ENCODE results near the gene PIR. TPM values are rescaled to one million over a fixed set of nuclear protein-coding genes. Genes with fewer than 3 reads are reported as not detected.

The PIR gene
- total and polyA plus RNA-seq, 9 of the 15 experiments (the other 6 are each of a cell fraction or from before 2014, with no cell fraction given), result 7.5 to 29.8 (median 11.5) TPM

DNA sequence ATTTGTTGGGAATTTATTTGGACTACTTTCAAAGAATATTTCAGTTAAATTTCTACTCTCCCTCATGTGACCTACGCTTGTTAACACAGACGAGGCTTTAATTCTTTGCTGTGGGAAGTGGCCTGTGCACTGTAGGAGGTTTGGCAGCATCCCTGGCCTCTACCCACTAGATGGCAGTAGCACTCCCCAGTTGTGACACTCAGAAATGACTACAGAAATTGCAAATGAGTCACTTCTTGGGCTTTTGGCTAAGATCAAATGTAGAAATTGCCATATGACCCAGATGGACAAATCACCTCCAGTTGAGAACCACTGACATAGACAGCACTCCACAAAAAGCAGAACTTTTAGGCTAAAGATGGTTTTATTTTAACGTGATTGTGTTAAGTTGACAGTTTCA is 22.1 kb downstream of the PIR start:
- H3K36me3 ChIP-seq (ENCODE audit: control insufficient read depth, insufficient read depth, low read length), result no peaks in the 10 kb centered on the region
- FAIRE-seq (peak; percentile 96), ATAC-seq (peak; percentile 98), DNase-seq (ENCODE audit: extremely low read depth in 1 of 4, low spot score in 3 of 4) (peak; percentile 38 to 81 (median 40))
- peak overlapping the region; percentile 57 for H2AFZ ChIP-seq (ENCODE audit: low read depth, low read length)
- no peak overlapping the region for H3K9ac ChIP-seq (ENCODE audit: insufficient read depth in 1 of 2, low read depth in 2 of 2, low read length in 2 of 2)
- CTCF ChIA-PET (ENCODE audit: low intra/inter-chr PET ratio), result interaction anchor here (0.5 to 4.3 kb wide), 5 partner anchors 26 to 666 kb away, joined by 3 to 36 read pairs (median 3); no protein-coding TSS in a partner anchor
- H4K20me1 ChIP-seq (replicated peaks; ENCODE audit: control insufficient read depth, insufficient read depth, low read length), result no peaks in the 10 kb centered on the region
- 9% methylated on average over 3 of the region's 3 CpGs for WGBS (ENCODE audit: insufficient coverage, low coverage, missing lambda C conversion rate)
- no peaks in the 10 kb centered on the region for H3K27me3 ChIP-seq (ENCODE audit: control insufficient read depth in 2 of 2, insufficient read depth in 2 of 2, low read length in 2 of 2)
- H3K4me3 ChIP-seq, result no peak overlapping the region
- H3K9me3 ChIP-seq (replicated peaks; ENCODE audit: control insufficient read depth, insufficient read depth, low read depth, low read length), result no peaks in the 10 kb centered on the region
- H3K27ac ChIP-seq (ENCODE audit: extremely low read depth, low read depth, low read length), result no peak overlapping the region
- no peak overlapping the region for H3K4me2 ChIP-seq (ENCODE audit: insufficient read depth, low read length)
- no peaks in the 10 kb centered on the region for H3K9me1 ChIP-seq (ENCODE audit: control insufficient read depth, insufficient read depth, low read length)
- intact Hi-C loops (cut with micrococcal nuclease), result loop anchor here (1.0 to 5.0 kb wide), 4 partner anchors 22 to 176 kb away; partner anchors contain the start of gene PIR
- in situ Hi-C loops (cut with MboI), result loop anchor here (5.0 to 25.0 kb wide), 3 partner anchors 96 to 194 kb away; partner anchors contain the start of genes CLTRN and PIGA
- BruUV-seq (replicated peaks), result no TSS peak
- H3K79me2 ChIP-seq (ENCODE audit: control insufficient read depth, insufficient read depth, low read length), result no peaks in the 10 kb centered on the region
- POLR2A ChIA-PET, result no interaction called here
- peaks cover 0 to 4% of the 10 kb centered on the region in 2 experiments; a peak in 1 of 5 replicates for H3K4me1 ChIP-seq (replicated peaks in 1 of 2; ENCODE audit: control insufficient read depth in 2 of 2, insufficient read depth in 2 of 2, low read length in 2 of 2)
- TF ChIP-seq MAFG (tag; conservative IDR thresholded peaks at IDR 0.05) (peak; percentile 27; the same call in 1 of the 2 replicates), RBFOX2 (IDR thresholded peaks at IDR 0.05; ENCODE audit: low read depth, low read length) (no peak), SMC3 (conservative IDR thresholded peaks at IDR 0.05; ENCODE audit: insufficient read depth, low read depth, low read length) (peak; percentile 88), SRSF9 (IDR thresholded peaks at IDR 0.05; ENCODE audit: borderline replicate concordance, low read depth, low read length) (no peak), REST (IDR thresholded peaks at IDR 0.05; ENCODE audit: borderline replicate concordance) (peak; percentile 81), REST (CRISPR knock-in tag; IDR thresholded peaks at IDR 0.05; ENCODE audit: low read depth) (no peak), DIDO1 (tag; IDR thresholded peaks at IDR 0.05; ENCODE audit: low read depth) (no peak), FOXK1 (CRISPR knock-in tag; IDR thresholded peaks at IDR 0.05; ENCODE audit: borderline replicate concordance) (no peak), ZNF316 (IDR thresholded peaks at IDR 0.05) (peak; percentile 25; the same call in 1 of the 2 replicates), JUND (IDR thresholded peaks at IDR 0.05; ENCODE audit: borderline replicate concordance, low read depth, low read length) (peak; percentile 79), JUND (tag; IDR thresholded peaks at IDR 0.05; ENCODE audit: borderline replicate concordance, low read depth, low read length) (peak; percentile 83), RAD21 (CRISPR knock-in tag; conservative IDR thresholded peaks at IDR 0.05 in 1 of 2, IDR thresholded peaks at IDR 0.05 in 1 of 2) (peak; percentile 84 to 90)
- TF ChIP-seq, protein P1, sequence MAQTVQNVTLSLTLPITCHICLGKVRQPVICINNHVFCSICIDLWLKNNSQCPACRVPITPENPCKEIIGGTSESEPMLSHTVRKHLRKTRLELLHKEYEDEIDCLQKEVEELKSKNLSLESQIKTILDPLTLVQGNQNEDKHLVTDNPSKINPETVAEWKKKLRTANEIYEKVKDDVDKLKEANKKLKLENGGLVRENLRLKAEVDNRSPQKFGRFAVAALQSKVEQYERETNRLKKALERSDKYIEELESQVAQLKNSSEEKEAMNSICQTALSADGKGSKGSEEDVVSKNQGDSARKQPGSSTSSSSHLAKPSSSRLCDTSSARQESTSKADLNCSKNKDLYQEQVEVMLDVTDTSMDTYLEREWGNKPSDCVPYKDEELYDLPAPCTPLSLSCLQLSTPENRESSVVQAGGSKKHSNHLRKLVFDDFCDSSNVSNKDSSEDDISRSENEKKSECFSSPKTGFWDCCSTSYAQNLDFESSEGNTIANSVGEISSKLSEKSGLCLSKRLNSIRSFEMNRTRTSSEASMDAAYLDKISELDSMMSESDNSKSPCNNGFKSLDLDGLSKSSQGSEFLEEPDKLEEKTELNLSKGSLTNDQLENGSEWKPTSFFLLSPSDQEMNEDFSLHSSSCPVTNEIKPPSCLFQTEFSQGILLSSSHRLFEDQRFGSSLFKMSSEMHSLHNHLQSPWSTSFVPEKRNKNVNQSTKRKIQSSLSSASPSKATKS (CRISPR knock-in tag; IDR thresholded peaks at IDR 0.05), result no peak
